NT2/D1 (cell line): Measurements from ENCODE around the gene TANC1.

Source experiments
- SUZ12 ChIP-seq: IDR thresholded peaks from 2 replicates; pipeline ENCODE4 v1.6.1; 2011; ENCODE audit not compliant: insufficient read length, insufficient read depth; ENCODE audit errors: extremely low read depth
- YY1 ChIP-seq: IDR thresholded peaks from 2 replicates; pipeline ENCODE4 v1.6.1; 2011; ENCODE audit not compliant: insufficient read length, insufficient read depth
- ZNF274 ChIP-seq: IDR thresholded peaks from 2 replicates; pipeline ENCODE4 v1.6.1; 2011; ENCODE audit warnings: mild to moderate bottlenecking, low read depth, low read length

- no peak for TF ChIP-seq YY1
- TF ChIP-seq ZNF274, result no peak
- no peak for TF ChIP-seq SUZ12
These were observed 125.1 kb downstream of the TANC1 start for GRCh38 chr2:159093497-159093896.
